SK-N-MC (cell line): ENCODE results near the gene PRKG1.

Experiments
- FOXP2 ChIP-seq: optimal IDR thresholded peaks from 2 replicates; pipeline ENCODE3; 2011; ENCODE audit warnings: mild to moderate bottlenecking, moderate library complexity; ENCODE audit not compliant: insufficient read depth; ENCODE audit errors: extremely low read length, control extremely low read depth
- POLR2AphosphoS5 ChIP-seq: IDR thresholded peaks from 2 replicates; pipeline ENCODE4 v1.6.1; 2012; ENCODE audit warnings: mild to moderate bottlenecking, low read depth, low read length, borderline replicate concordance

DNA sequence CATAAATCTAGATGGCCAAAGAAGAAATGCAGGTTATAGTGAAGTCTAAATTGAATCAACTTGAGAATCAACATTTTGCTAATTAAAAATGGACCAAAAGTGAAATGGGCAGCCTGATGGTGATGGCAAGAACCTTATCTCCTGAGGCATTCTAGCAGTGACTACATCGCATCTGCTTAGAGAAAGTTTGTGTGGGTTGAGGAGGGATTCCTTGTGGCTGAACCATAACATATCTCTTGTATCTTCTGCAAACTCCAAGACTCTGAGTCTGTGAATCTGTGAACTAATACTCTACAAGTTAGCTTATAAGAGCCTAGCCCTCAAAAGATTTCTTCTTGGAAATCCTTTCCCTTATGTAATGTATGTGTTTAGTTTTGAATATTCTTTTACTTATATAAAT is 85.6 kb downstream of the PRKG1 start:
- no peak for TF ChIP-seq POLR2AphosphoS5
- TF ChIP-seq FOXP2, result no peak
